ENCODE data around the gene OR10H5. TPM values are rescaled to one million over a fixed set of nuclear protein-coding genes. Genes with fewer than 3 reads are reported as not detected.
"Not testable (repeated sequence)": the region's sequence is repeated elsewhere in the genome, so short reads cannot be mapped to it uniquely, and the experiment has no call there.

The OR10H5 gene
- total RNA-seq, 1 experiment from 2014 or later: not detected

DNA sequence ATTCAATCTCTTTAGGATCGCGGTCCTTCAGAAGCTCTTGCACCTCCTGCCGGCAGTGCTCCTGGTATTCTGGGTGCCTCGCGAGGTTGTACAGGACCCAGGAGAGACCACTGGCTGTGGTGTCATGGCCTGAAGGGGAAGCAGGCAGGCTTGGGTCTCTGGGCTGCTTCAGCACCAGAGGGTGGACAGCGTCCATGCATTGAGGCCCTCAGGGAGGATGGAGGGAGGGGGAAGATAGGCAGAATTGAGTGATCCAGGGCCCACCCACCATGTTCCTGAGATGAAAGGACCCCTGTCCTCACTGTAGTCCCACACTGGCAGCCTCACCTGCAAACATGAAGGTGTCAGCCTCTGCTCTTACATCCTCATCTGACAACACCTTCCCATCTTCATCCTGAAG lies 17.9 kb upstream of the OR10H5 start:
- BruUV-seq (replicated peaks): no TSS peak
- ATAC-seq: no peak
- Histone ChIP-seq H3K27me3 (ENCODE audit: control insufficient read depth, insufficient read depth, low read length) (no peaks in the 10 kb centered on the region), H3K36me3 (ENCODE audit: control insufficient read depth, insufficient read depth, low read length) (no peaks in the 10 kb centered on the region), H3K27ac (ENCODE audit: low read length) (no peak overlapping the region), H3K9me3 (ENCODE audit: control insufficient read depth, insufficient read depth, low read depth, low read length) (no peaks in the 10 kb centered on the region), H3K4me3 (ENCODE audit: low read depth in 2 of 2, low read length in 2 of 2) (no peak overlapping the region), H3K4me1 (ENCODE audit: control insufficient read depth, insufficient read depth, low read length) (no peaks in the 10 kb centered on the region)
- ChIA-PET POLR2A (no interaction called here), CTCF (no interaction called here)
- intact Hi-C loops (cut with micrococcal nuclease; ENCODE audit: unreplicated experiment): no loop called here
- DNase-seq (ENCODE audit: low read depth, low spot score): no peak
- no peak for TF ChIP-seq TCF7L2 (IDR thresholded peaks at IDR 0.05; ENCODE audit: low read depth, low read length)
- no peak for TF ChIP-seq SIN3A (IDR thresholded peaks at IDR 0.05; ENCODE audit: borderline replicate concordance, insufficient read depth, low read depth, low read length)
- TF ChIP-seq, protein P1, sequence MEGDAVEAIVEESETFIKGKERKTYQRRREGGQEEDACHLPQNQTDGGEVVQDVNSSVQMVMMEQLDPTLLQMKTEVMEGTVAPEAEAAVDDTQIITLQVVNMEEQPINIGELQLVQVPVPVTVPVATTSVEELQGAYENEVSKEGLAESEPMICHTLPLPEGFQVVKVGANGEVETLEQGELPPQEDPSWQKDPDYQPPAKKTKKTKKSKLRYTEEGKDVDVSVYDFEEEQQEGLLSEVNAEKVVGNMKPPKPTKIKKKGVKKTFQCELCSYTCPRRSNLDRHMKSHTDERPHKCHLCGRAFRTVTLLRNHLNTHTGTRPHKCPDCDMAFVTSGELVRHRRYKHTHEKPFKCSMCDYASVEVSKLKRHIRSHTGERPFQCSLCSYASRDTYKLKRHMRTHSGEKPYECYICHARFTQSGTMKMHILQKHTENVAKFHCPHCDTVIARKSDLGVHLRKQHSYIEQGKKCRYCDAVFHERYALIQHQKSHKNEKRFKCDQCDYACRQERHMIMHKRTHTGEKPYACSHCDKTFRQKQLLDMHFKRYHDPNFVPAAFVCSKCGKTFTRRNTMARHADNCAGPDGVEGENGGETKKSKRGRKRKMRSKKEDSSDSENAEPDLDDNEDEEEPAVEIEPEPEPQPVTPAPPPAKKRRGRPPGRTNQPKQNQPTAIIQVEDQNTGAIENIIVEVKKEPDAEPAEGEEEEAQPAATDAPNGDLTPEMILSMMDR (IDR thresholded peaks at IDR 0.05): no peak
- no peak for TF ChIP-seq POLR2AphosphoS5 (IDR thresholded peaks at IDR 0.05; ENCODE audit: low read depth, low read length)
- TF ChIP-seq, protein P2, sequence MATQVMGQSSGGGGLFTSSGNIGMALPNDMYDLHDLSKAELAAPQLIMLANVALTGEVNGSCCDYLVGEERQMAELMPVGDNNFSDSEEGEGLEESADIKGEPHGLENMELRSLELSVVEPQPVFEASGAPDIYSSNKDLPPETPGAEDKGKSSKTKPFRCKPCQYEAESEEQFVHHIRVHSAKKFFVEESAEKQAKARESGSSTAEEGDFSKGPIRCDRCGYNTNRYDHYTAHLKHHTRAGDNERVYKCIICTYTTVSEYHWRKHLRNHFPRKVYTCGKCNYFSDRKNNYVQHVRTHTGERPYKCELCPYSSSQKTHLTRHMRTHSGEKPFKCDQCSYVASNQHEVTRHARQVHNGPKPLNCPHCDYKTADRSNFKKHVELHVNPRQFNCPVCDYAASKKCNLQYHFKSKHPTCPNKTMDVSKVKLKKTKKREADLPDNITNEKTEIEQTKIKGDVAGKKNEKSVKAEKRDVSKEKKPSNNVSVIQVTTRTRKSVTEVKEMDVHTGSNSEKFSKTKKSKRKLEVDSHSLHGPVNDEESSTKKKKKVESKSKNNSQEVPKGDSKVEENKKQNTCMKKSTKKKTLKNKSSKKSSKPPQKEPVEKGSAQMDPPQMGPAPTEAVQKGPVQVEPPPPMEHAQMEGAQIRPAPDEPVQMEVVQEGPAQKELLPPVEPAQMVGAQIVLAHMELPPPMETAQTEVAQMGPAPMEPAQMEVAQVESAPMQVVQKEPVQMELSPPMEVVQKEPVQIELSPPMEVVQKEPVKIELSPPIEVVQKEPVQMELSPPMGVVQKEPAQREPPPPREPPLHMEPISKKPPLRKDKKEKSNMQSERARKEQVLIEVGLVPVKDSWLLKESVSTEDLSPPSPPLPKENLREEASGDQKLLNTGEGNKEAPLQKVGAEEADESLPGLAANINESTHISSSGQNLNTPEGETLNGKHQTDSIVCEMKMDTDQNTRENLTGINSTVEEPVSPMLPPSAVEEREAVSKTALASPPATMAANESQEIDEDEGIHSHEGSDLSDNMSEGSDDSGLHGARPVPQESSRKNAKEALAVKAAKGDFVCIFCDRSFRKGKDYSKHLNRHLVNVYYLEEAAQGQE (IDR thresholded peaks at IDR 0.05; ENCODE audit: insufficient read depth in 1 of 2, low read depth in 2 of 2, low read length in 1 of 2): peak; percentile 76 to 86
- in situ Hi-C loops (cut with HindIII; ENCODE audit: low pct_unique_long_range_greater_than_20kb, low sequenced_read_pairs): no loop called here

DNA sequence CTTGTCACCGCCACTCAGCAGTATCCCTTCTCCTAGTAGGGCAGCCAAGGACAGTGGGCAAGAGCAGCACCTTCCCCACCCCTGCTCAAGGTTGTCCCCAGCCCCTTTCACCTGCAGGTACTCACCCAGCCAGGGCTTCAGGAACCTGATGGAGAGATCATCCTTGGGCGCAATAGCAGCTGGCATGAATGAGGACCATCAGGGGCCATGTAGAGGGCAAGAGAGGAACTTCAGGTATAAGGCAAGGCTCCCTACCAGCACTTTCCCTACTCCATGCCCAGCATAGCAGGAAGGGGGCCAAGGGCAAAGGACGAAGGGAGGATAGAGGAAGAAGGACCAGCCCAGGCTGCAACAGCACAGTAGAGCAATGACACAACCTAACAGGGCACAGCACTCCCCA lies 13.3 kb upstream of the OR10H5 start:
- POLR2A ChIA-PET; H3K4me3 ChIP-seq (ENCODE audit: low read depth in 2 of 2, low read length in 2 of 2); H3K36me3 ChIP-seq (ENCODE audit: control insufficient read depth, insufficient read depth, low read length); in situ Hi-C loops (cut with HindIII; ENCODE audit: low pct_unique_long_range_greater_than_20kb, low sequenced_read_pairs); H3K9me3 ChIP-seq (ENCODE audit: control insufficient read depth, insufficient read depth, low read depth, low read length); BruUV-seq (replicated peaks); DNase-seq (ENCODE audit: low read depth, low spot score); H3K27ac ChIP-seq (ENCODE audit: low read length); H3K4me1 ChIP-seq (ENCODE audit: control insufficient read depth, insufficient read depth, low read length); CTCF ChIA-PET; intact Hi-C loops (cut with micrococcal nuclease; ENCODE audit: unreplicated experiment); ATAC-seq; H3K27me3 ChIP-seq (ENCODE audit: control insufficient read depth, insufficient read depth, low read length): not testable (repeated sequence)

DNA sequence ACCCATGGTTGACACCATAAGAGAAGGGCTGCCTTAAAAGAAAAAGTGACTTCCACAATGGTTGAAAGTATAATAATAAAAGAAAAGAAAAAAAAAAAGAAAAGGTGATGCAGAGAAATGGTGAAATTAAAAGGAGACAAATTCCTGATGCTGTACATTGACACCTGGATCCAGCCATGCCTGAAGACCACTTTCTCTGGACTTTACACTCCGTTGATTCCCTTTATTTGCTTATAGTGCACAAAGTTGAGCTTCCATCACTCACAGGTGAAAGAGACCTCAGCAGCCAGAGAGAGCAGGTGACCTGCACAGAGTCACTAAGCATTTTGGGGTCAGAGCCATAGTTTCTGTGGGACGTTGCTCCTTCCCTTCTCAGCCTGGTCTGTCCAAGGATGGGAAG lies 12.2 kb upstream of the OR10H5 start:
- H3K27me3 ChIP-seq (ENCODE audit: control insufficient read depth, insufficient read depth, low read length): no peaks in the 10 kb centered on the region; the same call in 1 of the 2 replicates
- H3K4me1 ChIP-seq (ENCODE audit: control insufficient read depth, insufficient read depth, low read length): no peaks in the 10 kb centered on the region
- ATAC-seq: no peak
- intact Hi-C loops (cut with micrococcal nuclease; ENCODE audit: unreplicated experiment) (no loop called here), in situ Hi-C loops (cut with HindIII; ENCODE audit: low pct_unique_long_range_greater_than_20kb, low sequenced_read_pairs) (no loop called here)
- H3K9me3 ChIP-seq (ENCODE audit: control insufficient read depth, insufficient read depth, low read depth, low read length): no peaks in the 10 kb centered on the region
- ChIA-PET CTCF (no interaction called here), POLR2A (no interaction called here)
- H3K27ac ChIP-seq (ENCODE audit: low read length): no peak overlapping the region
- TF ChIP-seq, protein P1 (IDR thresholded peaks at IDR 0.05): no peak
- TF ChIP-seq, protein P2 (IDR thresholded peaks at IDR 0.05; ENCODE audit: insufficient read depth in 1 of 2, low read depth in 2 of 2, low read length in 1 of 2): no peak
- no peak for TF ChIP-seq POLR2AphosphoS5 (IDR thresholded peaks at IDR 0.05; ENCODE audit: low read depth, low read length)
- no peak for TF ChIP-seq SIN3A (IDR thresholded peaks at IDR 0.05; ENCODE audit: borderline replicate concordance, insufficient read depth, low read depth, low read length)
- TF ChIP-seq TCF7L2 (IDR thresholded peaks at IDR 0.05; ENCODE audit: low read depth, low read length): no peak
- no peak for DNase-seq (ENCODE audit: low read depth, low spot score)
- BruUV-seq (replicated peaks): no TSS peak
- no peaks in the 10 kb centered on the region for H3K36me3 ChIP-seq (ENCODE audit: control insufficient read depth, insufficient read depth, low read length)
- no peak overlapping the region for H3K4me3 ChIP-seq (ENCODE audit: low read depth in 2 of 2, low read length in 2 of 2)

Data from Panc1 (cell line).